Stimulated activated CD4-positive, alpha-beta T cell treated with anti-CD3 and anti-CD28 coated beads, Interleukin-12 subunit alpha, Interleukin-12 subunit beta, amount 100 ng/mL, for 4 hours (primary cell): ENCODE results near the gene KCNQ1.

Experiments
- DNase-seq: peaks from one replicate; pipeline ENCODE4 v3.0.0-alpha.2; 2020

KCNQ1 gene

GRCh38 chr11:2462543-2462985 is 17.8 kb downstream of the KCNQ1 start:
- DNase-seq, result no peak

- DNase-seq, result no peak
These were observed 18.4 kb downstream of the KCNQ1 start for GRCh38 chr11:2462986-2463765.

GRCh38 chr11:2463766-2464277 is 19.0 kb downstream of the KCNQ1 start:
- DNase-seq, result no peak

GRCh38 chr11:2464451-2465165 is 19.8 kb downstream of the KCNQ1 start:
- no peak for DNase-seq

- DNase-seq, result no peak
These were observed 20.6 kb downstream of the KCNQ1 start for GRCh38 chr11:2465202-2466068.

GRCh38 chr11:2466069-2466801 is 21.4 kb downstream of the KCNQ1 start:
- no peak for DNase-seq

- no peak for DNase-seq
These were observed 22.3 kb downstream of the KCNQ1 start for GRCh38 chr11:2466869-2467694.

- DNase-seq, result no peak
These were observed 22.9 kb downstream of the KCNQ1 start for GRCh38 chr11:2467695-2468055.

GRCh38 chr11:2468363-2469235 is 23.8 kb downstream of the KCNQ1 start:
- no peak for DNase-seq

GRCh38 chr11:2470495-2470894 is 25.7 kb downstream of the KCNQ1 start:
- DNase-seq, result no peak

GRCh38 chr11:2471048-2471803 is 26.4 kb downstream of the KCNQ1 start:
- DNase-seq, result no peak

GRCh38 chr11:2471804-2472096 is 26.9 kb downstream of the KCNQ1 start:
- no peak for DNase-seq

- DNase-seq, result no peak
These were observed 27.8 kb downstream of the KCNQ1 start for GRCh38 chr11:2472428-2473186.

- no peak for DNase-seq
These were observed 28.7 kb downstream of the KCNQ1 start for GRCh38 chr11:2473361-2474058.

GRCh38 chr11:2474059-2474901 is 29.5 kb downstream of the KCNQ1 start:
- no peak for DNase-seq

- DNase-seq, result no peak
These were observed 30.5 kb downstream of the KCNQ1 start for GRCh38 chr11:2475136-2475918.

- no peak for DNase-seq
These were observed 32.4 kb downstream of the KCNQ1 start for GRCh38 chr11:2477254-2477653.
